GM23338 (cell line): ENCODE measurements around the gene FRMD4A.

Experiments used
- CREB1 ChIP-seq: fragments of 250-450 bp; sonication (Bioruptor Pico); IDR thresholded peaks from 2 replicates; pipeline ENCODE4 v1.5.0; 2020; ENCODE audit warnings: low read depth, mild to moderate bottlenecking, moderate library complexity
- EZH2 ChIP-seq: fragments of 200-600 bp; sonication (generic); IDR thresholded peaks from one replicate; pipeline ENCODE4 v1.8.0; 2017; ENCODE audit warnings: antibody characterized with exemption, mild to moderate bottlenecking, low read depth; ENCODE audit not compliant: unreplicated experiment
- EZH2phosphoT487 ChIP-seq: fragments of 200-600 bp; sonication (generic); IDR thresholded peaks from one replicate; pipeline ENCODE4 v1.8.1; 2018; ENCODE audit warnings: antibody characterized with exemption; ENCODE audit not compliant: unreplicated experiment
- POLR2AphosphoS5 ChIP-seq: IDR thresholded peaks from 2 replicates; pipeline ENCODE4 v1.6.1; 2016; ENCODE audit warnings: antibody characterized with exemption, low read depth
- REST ChIP-seq: IDR thresholded peaks from one replicate; pipeline ENCODE4 v1.6.1; 2018; ENCODE audit warnings: antibody characterized with exemption; ENCODE audit not compliant: unreplicated experiment
- STAT1 ChIP-seq: IDR thresholded peaks from one replicate; pipeline ENCODE4 v1.6.1; 2016; ENCODE audit warnings: antibody characterized with exemption; ENCODE audit not compliant: unreplicated experiment
- TF ChIP-seq, protein P1 (sequence below), 2 experiments: fragments of 200-600 bp in 1 of 2; sonication (generic) in 1 of 2; conservative IDR thresholded peaks; 2 replicates each; pipeline versions ENCODE4 v1.5.1 to v1.6.1; 2016 to 2017; ENCODE audit warnings: antibody characterized with exemption in 2 of 2, low read depth in 2 of 2, mild to moderate bottlenecking in 2 of 2, moderate library complexity in 1 of 2

DNA sequence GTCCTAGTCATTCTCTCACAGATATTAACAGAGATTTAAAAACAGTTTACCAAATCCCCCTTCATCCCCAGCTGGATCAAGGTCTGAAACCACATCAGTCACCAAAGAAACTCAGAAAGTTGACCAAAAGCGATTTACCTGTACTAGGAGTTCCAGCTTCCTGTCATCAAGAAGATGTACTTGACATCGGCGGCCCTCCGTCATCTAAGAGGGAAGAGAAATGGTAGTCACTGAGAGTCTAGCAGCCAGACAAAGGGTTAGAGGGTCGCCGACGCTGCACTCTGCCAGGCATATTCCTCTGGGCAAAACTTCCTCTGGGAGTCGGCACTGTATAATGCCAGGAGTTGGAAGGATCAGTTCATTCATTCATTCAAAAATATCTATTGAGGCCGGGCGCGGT lies 472.0 kb downstream of the FRMD4A start:
- TF ChIP-seq, protein P1, sequence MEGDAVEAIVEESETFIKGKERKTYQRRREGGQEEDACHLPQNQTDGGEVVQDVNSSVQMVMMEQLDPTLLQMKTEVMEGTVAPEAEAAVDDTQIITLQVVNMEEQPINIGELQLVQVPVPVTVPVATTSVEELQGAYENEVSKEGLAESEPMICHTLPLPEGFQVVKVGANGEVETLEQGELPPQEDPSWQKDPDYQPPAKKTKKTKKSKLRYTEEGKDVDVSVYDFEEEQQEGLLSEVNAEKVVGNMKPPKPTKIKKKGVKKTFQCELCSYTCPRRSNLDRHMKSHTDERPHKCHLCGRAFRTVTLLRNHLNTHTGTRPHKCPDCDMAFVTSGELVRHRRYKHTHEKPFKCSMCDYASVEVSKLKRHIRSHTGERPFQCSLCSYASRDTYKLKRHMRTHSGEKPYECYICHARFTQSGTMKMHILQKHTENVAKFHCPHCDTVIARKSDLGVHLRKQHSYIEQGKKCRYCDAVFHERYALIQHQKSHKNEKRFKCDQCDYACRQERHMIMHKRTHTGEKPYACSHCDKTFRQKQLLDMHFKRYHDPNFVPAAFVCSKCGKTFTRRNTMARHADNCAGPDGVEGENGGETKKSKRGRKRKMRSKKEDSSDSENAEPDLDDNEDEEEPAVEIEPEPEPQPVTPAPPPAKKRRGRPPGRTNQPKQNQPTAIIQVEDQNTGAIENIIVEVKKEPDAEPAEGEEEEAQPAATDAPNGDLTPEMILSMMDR (conservative IDR thresholded peaks at IDR 0.05; ENCODE audit: low read depth in 2 of 2) = no peak
- TF ChIP-seq STAT1 (no peak), POLR2AphosphoS5 (no peak), REST (no peak), EZH2phosphoT487 (no peak), CREB1 (CRISPR knock-in tag) (no peak), EZH2 (no peak)
